Liver (tissue), 9 donors: ENCODE results near the gene PPP2R2D. TPM values are rescaled to one million over a fixed set of nuclear protein-coding genes. Genes with fewer than 3 reads are reported as not detected.

Experiments used
- DNase-seq: peaks from one replicate; pipeline ENCODE4 v3.0.0-alpha.2; 2017; ENCODE audit warnings: low spot score
- H3K27ac ChIP-seq, 2 donors: one replicate each; pipeline ENCODE4 v1.7.0; 2013; ENCODE audit warnings: inconsistent platforms in 2 of 2, low read length in 2 of 2, control low read depth in 1 of 2, low read depth in 1 of 2, mild to moderate bottlenecking in 1 of 2
- H3K27me3 ChIP-seq, 4 donors: one replicate each; pipeline versions ENCODE4 v1.6.1 to v1.7.0; 2013; ENCODE audit warnings: low read length in 3 of 4, inconsistent platforms in 1 of 4, mild to moderate bottlenecking in 1 of 4, moderate library complexity in 1 of 4; ENCODE audit not compliant: control insufficient read depth in 4 of 4, insufficient read depth in 4 of 4
- H3K36me3 ChIP-seq, 4 donors: one replicate each; pipeline versions ENCODE4 v1.6.1 to v1.7.0; 2013; ENCODE audit warnings: low read length in 3 of 4, mild to moderate bottlenecking in 3 of 4, low read depth in 1 of 4, moderate library complexity in 1 of 4; ENCODE audit not compliant: control insufficient read depth in 4 of 4, insufficient read depth in 3 of 4
- H3K4me1 ChIP-seq, 4 donors: one replicate each; pipeline versions ENCODE4 v1.6.1 to v1.7.0; 2013; ENCODE audit warnings: low read length in 3 of 4, mild to moderate bottlenecking in 3 of 4, moderate library complexity in 1 of 4; ENCODE audit not compliant: control insufficient read depth in 4 of 4, insufficient read depth in 4 of 4
- H3K4me3 ChIP-seq, 3 donors: one replicate each; pipeline versions ENCODE4 v1.6.1 to v1.7.0; 2013; ENCODE audit warnings: low read length in 3 of 3, control low read depth in 1 of 3, low read depth in 1 of 3, mild to moderate bottlenecking in 1 of 3
- H3K9ac ChIP-seq, 2 donors: one replicate each; pipeline ENCODE4 v1.7.0; 2013; ENCODE audit warnings: low read length in 2 of 2, mild to moderate bottlenecking in 2 of 2, moderate library complexity in 2 of 2, control low read depth in 1 of 2, low read depth in 1 of 2
- H3K9me3 ChIP-seq, 4 donors: one replicate each; pipeline versions ENCODE4 v1.6.1 to v1.7.0; 2013; ENCODE audit warnings: low read length in 3 of 4; ENCODE audit not compliant: control insufficient read depth in 4 of 4
- ATF3 ChIP-seq: IDR thresholded peaks from 2 replicates; pipeline ENCODE4 v1.6.1; 2016; ENCODE audit warnings: antibody characterized with exemption
- CTCF ChIP-seq: fragments of 150-350 bp; IDR thresholded peaks from 2 replicates; pipeline ENCODE4 v1.5.1; 2017; ENCODE audit warnings: improper control_type of control experiment, low read depth, low read length; ENCODE audit not compliant: missing input control
- EGR1 ChIP-seq, 2 donors: IDR thresholded peaks; 2 replicates each; pipeline ENCODE4 v1.6.1; 2016 to 2018; ENCODE audit warnings: antibody characterized with exemption in 2 of 2, low read depth in 2 of 2
- FOXA1 ChIP-seq: IDR thresholded peaks from 2 replicates; pipeline ENCODE4 v1.6.1; 2016; ENCODE audit warnings: antibody characterized with exemption
- FOXA2 ChIP-seq: IDR thresholded peaks from 2 replicates; pipeline ENCODE4 v1.6.1; 2016; ENCODE audit warnings: antibody characterized with exemption
- GABPA ChIP-seq, 2 donors: IDR thresholded peaks in 1 of 2; conservative IDR thresholded peaks in 1 of 2; 2 replicates each; pipeline ENCODE4 v1.6.1; 2016; ENCODE audit warnings: antibody characterized with exemption in 2 of 2, mild to moderate bottlenecking in 1 of 2, moderate library complexity in 1 of 2
- HNF4A ChIP-seq, 2 donors: conservative IDR thresholded peaks; 2 replicates each; pipeline ENCODE4 v1.6.1; 2016; ENCODE audit warnings: antibody characterized with exemption in 2 of 2, mild to moderate bottlenecking in 2 of 2
- HNF4G ChIP-seq: IDR thresholded peaks from 2 replicates; pipeline ENCODE4 v1.6.1; 2016; ENCODE audit warnings: antibody characterized with exemption
- JUND ChIP-seq, 2 donors: IDR thresholded peaks; 2 replicates each; pipeline ENCODE4 v1.6.1; 2016; ENCODE audit warnings: antibody characterized with exemption in 2 of 2
- NR2F2 ChIP-seq: IDR thresholded peaks from 2 replicates; pipeline ENCODE4 v1.6.1; 2016; ENCODE audit warnings: antibody characterized with exemption
- RAD21 ChIP-seq, 2 donors: IDR thresholded peaks; 2 replicates each; pipeline ENCODE4 v1.6.1; 2016; ENCODE audit warnings: antibody characterized with exemption in 2 of 2, mild to moderate bottlenecking in 2 of 2
- RXRA ChIP-seq, 2 donors: IDR thresholded peaks; 2 replicates each; pipeline ENCODE4 v1.6.1; 2017 to 2018; ENCODE audit warnings: antibody characterized with exemption in 2 of 2, mild to moderate bottlenecking in 1 of 2
- SP1 ChIP-seq: IDR thresholded peaks from 2 replicates; pipeline ENCODE4 v1.6.1; 2018; ENCODE audit warnings: antibody characterized with exemption, mild to moderate bottlenecking
- TAF1 ChIP-seq: conservative IDR thresholded peaks from 2 replicates; pipeline ENCODE4 v1.6.1; 2016; ENCODE audit warnings: antibody characterized with exemption, mild to moderate bottlenecking
- YY1 ChIP-seq: IDR thresholded peaks from 2 replicates; pipeline ENCODE4 v1.6.1; 2016; ENCODE audit warnings: antibody characterized with exemption, mild to moderate bottlenecking
- WGBS: extraction: QIAGEN DNeasy Blood & Tissue Kit; methylation state at CpG from one replicate; pipeline ENCODE4 v1.1.7; 2013; 5-methylcytosine and 5-hydroxymethylcytosine counted together
- polyA plus RNA-seq, 2 donors: library from polyadenylated mRNA; stranded (reverse) in 1 of 2; unstranded in 1 of 2; fragments of 200-250 nt in 1 of 2; fragments of >200 nt in 1 of 2; fragmentation: Nextera tagmentation in 1 of 2; extraction: Ambion mirVana in 1 of 2; gene quantifications; one replicate each; pipeline versions ENCODE4 v1.2.1 to v1.2.3, GENCODE V29; 2013 to 2015
- total RNA-seq, 2 donors: library from RNA; depleted of rRNA; stranded (reverse); fragments of >200 nt; gene quantifications; one replicate each; pipeline ENCODE4 v1.2.3, GENCODE V29; 2014
- TF ChIP-seq, protein P1 (sequence below): IDR thresholded peaks from 2 replicates; pipeline ENCODE4 v1.6.1; 2016; ENCODE audit warnings: antibody characterized with exemption
- TF ChIP-seq, protein P2 (sequence below): IDR thresholded peaks from 2 replicates; pipeline ENCODE4 v1.6.1; 2016; ENCODE audit warnings: antibody characterized with exemption, mild to moderate bottlenecking
- donor health status: healthy.
- donor health status: healthy.
- donor health status: healthy.
- donor health status: healthy.
- donor health status: healthy.

The PPP2R2D gene
- total and polyA plus RNA-seq, 4 donors = 5.9 to 20.5 (median 14.3) TPM

- Histone ChIP-seq H3K36me3 (no peaks in the 10 kb centered on the region), H3K4me1 (no peaks in the 10 kb centered on the region), H3K27me3 (no peaks in the 10 kb centered on the region), H3K27ac (no peak overlapping the region), H3K4me3 (no peak overlapping the region), H3K9ac (no peak overlapping the region), H3K9me3 (no peaks in the 10 kb centered on the region)
- DNase-seq = no peak
- TF ChIP-seq, protein P1, sequence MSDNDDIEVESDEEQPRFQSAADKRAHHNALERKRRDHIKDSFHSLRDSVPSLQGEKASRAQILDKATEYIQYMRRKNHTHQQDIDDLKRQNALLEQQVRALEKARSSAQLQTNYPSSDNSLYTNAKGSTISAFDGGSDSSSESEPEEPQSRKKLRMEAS = no peak
- TF ChIP-seq JUND (IDR thresholded peaks at IDR 0.05) (no peak), NR2F2 (no peak), ATF3 (no peak), CTCF (no peak), FOXA1 (no peak), GABPA (IDR thresholded peaks at IDR 0.05 in 1 of 2, conservative IDR thresholded peaks at IDR 0.05 in 1 of 2) (no peak), TAF1 (no peak), RXRA (IDR thresholded peaks at IDR 0.05) (no peak)
- TF ChIP-seq, protein P2, sequence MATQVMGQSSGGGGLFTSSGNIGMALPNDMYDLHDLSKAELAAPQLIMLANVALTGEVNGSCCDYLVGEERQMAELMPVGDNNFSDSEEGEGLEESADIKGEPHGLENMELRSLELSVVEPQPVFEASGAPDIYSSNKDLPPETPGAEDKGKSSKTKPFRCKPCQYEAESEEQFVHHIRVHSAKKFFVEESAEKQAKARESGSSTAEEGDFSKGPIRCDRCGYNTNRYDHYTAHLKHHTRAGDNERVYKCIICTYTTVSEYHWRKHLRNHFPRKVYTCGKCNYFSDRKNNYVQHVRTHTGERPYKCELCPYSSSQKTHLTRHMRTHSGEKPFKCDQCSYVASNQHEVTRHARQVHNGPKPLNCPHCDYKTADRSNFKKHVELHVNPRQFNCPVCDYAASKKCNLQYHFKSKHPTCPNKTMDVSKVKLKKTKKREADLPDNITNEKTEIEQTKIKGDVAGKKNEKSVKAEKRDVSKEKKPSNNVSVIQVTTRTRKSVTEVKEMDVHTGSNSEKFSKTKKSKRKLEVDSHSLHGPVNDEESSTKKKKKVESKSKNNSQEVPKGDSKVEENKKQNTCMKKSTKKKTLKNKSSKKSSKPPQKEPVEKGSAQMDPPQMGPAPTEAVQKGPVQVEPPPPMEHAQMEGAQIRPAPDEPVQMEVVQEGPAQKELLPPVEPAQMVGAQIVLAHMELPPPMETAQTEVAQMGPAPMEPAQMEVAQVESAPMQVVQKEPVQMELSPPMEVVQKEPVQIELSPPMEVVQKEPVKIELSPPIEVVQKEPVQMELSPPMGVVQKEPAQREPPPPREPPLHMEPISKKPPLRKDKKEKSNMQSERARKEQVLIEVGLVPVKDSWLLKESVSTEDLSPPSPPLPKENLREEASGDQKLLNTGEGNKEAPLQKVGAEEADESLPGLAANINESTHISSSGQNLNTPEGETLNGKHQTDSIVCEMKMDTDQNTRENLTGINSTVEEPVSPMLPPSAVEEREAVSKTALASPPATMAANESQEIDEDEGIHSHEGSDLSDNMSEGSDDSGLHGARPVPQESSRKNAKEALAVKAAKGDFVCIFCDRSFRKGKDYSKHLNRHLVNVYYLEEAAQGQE = no peak
- 75% methylated on average over 23 of the region's 23 CpGs for WGBS
Measured at GRCh38 chr10:131855461-131856401, 45.1 kb upstream of the PPP2R2D start.

DNA sequence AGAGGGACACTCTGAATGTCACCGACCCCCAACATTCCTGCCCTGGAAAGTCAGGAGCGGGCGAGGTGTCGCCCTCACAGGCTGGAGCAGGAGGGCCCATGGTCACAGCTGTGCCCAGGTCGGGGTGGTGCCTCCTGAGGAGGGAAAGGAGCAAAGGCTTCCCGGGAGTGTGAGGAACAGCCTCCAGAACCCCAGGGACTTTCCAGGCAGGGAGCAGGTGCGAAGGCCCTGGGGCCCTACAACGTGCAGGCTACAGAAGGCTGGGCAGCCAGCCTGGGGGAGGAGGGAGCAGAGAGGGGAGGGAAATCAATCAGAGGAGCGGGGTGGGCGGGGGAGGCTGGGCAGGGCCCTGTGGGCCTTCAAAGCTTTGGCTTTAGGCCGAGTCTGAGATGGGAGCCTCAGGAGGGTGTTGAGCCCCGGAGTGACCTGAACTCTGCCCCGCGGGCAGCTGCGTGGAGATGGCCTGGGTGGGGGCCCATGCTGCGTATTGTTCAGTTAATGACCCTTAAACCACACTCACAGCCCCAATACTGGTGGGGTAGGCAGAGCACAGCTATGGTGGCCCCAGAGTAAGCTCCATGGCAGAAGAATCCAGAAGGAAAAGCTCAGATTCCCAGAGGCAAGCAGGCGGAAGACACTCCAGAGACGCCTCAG is 44.2 kb upstream of the PPP2R2D start:
- H3K9ac ChIP-seq = no peak overlapping the region
- no peaks in the 10 kb centered on the region for H3K9me3 ChIP-seq
- H3K27me3 ChIP-seq = no peaks in the 10 kb centered on the region
- H3K4me1 ChIP-seq = no peaks in the 10 kb centered on the region
- no peak overlapping the region for H3K27ac ChIP-seq
- no peaks in the 10 kb centered on the region for H3K36me3 ChIP-seq
- DNase-seq = no peak
- WGBS = 82% methylated on average over 18 of the region's 18 CpGs
- H3K4me3 ChIP-seq = no peak overlapping the region
- TF ChIP-seq GABPA (IDR thresholded peaks at IDR 0.05 in 1 of 2, conservative IDR thresholded peaks at IDR 0.05 in 1 of 2) = no peak
- TF ChIP-seq SP1 = no peak
- TF ChIP-seq HNF4G = no peak
- no peak for TF ChIP-seq ATF3
- TF ChIP-seq RAD21 (IDR thresholded peaks at IDR 0.05) = no peak
- no peak for TF ChIP-seq TAF1
- no peak for TF ChIP-seq FOXA2
- no peak for TF ChIP-seq YY1
- no peak for TF ChIP-seq CTCF
- TF ChIP-seq, protein P2 = no peak
- no peak for TF ChIP-seq HNF4A (conservative IDR thresholded peaks at IDR 0.05)
- no peak for TF ChIP-seq FOXA1
- TF ChIP-seq JUND (IDR thresholded peaks at IDR 0.05) = no peak
- no peak for TF ChIP-seq EGR1 (IDR thresholded peaks at IDR 0.05; ENCODE audit: low read depth in 2 of 2)
- TF ChIP-seq NR2F2 = no peak
- no peak for TF ChIP-seq RXRA (IDR thresholded peaks at IDR 0.05)
